Neutrophil (primary cell): Measurements from ENCODE around the gene FZD2.
"Not testable (repeated sequence)": the region's sequence is repeated elsewhere in the genome, so short reads cannot be mapped to it uniquely, and the experiment has no call there.

Experiments
- H3K27ac ChIP-seq: fragments of 200-600 bp; sonication (generic); 2 replicates; pipeline ENCODE4 v1.5.1; 2016; ENCODE audit warnings: mild to moderate bottlenecking, moderate library complexity
- H3K27me3 ChIP-seq: fragments of 200-600 bp; sonication (generic); 2 replicates; pipeline ENCODE4 v1.6.0; 2016; ENCODE audit warnings: mild to moderate bottlenecking
- H3K36me3 ChIP-seq: fragments of 200-600 bp; sonication (generic); 2 replicates; pipeline ENCODE4 v1.5.1; 2017
- H3K4me1 ChIP-seq, 2 experiments: fragments of 200-600 bp in 1 of 2; sonication (generic) in 1 of 2; 1 replicate in 1 of 2; 2 replicates in 1 of 2; pipeline versions ENCODE4 v1.5.1 to v1.6.1; 2013 to 2016; ENCODE audit warnings: low read depth in 1 of 2, low read length in 1 of 2, mild to moderate bottlenecking in 1 of 2, moderate library complexity in 1 of 2; ENCODE audit not compliant: control insufficient read depth in 1 of 2, insufficient read depth in 1 of 2
- H3K4me3 ChIP-seq, 2 experiments: fragments of 200-600 bp in 1 of 2; sonication (generic) in 1 of 2; 1 replicate in 1 of 2; 2 replicates in 1 of 2; pipeline ENCODE4 v1.5.1; 2013 to 2016; ENCODE audit warnings: low read depth in 1 of 2, low read length in 1 of 2, mild to moderate bottlenecking in 1 of 2, moderate library complexity in 1 of 2
- H3K9me3 ChIP-seq: fragments of 200-600 bp; sonication (generic); 2 replicates; pipeline ENCODE4 v1.5.1; 2016
- TF ChIP-seq, protein P1 (sequence below): fragments of 200-600 bp; sonication (generic); IDR thresholded peaks from 2 replicates; pipeline ENCODE4 v1.5.1; 2016; ENCODE audit warnings: antibody characterized with exemption

The FZD2 gene

GRCh38 chr17:44536090-44536953 is 21.0 kb upstream of the FZD2 start:
- peaks cover 11% of the 10 kb centered on the region for H3K27me3 ChIP-seq
- H3K4me1 ChIP-seq: no peaks in the 10 kb centered on the region
- no peaks in the 10 kb centered on the region for H3K36me3 ChIP-seq
- no peak overlapping the region for H3K4me3 ChIP-seq
- H3K9me3 ChIP-seq: no peaks in the 10 kb centered on the region
- TF ChIP-seq, protein P1, sequence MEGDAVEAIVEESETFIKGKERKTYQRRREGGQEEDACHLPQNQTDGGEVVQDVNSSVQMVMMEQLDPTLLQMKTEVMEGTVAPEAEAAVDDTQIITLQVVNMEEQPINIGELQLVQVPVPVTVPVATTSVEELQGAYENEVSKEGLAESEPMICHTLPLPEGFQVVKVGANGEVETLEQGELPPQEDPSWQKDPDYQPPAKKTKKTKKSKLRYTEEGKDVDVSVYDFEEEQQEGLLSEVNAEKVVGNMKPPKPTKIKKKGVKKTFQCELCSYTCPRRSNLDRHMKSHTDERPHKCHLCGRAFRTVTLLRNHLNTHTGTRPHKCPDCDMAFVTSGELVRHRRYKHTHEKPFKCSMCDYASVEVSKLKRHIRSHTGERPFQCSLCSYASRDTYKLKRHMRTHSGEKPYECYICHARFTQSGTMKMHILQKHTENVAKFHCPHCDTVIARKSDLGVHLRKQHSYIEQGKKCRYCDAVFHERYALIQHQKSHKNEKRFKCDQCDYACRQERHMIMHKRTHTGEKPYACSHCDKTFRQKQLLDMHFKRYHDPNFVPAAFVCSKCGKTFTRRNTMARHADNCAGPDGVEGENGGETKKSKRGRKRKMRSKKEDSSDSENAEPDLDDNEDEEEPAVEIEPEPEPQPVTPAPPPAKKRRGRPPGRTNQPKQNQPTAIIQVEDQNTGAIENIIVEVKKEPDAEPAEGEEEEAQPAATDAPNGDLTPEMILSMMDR: no peak
- H3K27ac ChIP-seq: no peak overlapping the region

DNA sequence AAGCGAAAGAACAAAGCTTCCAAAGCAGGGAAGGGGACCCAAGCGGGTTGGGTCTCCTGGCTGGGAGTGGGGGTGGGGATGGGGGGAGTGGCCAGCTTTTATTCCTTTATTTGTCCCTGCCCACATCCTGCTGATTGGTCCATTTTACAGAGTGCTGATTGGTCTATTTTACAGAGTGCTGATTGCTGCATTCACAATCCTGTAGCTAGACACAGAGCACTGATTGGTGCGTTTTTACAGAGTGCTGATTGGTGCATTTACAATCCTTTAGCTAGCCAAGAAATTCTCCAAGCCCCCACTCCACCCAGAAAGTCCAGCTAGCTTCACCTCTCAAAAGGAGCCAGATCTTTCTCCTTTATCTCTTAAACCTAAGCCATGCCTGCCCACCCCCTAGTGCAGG is 19.4 kb upstream of the FZD2 start:
- not testable (repeated sequence) for H3K27ac ChIP-seq, H3K27me3 ChIP-seq

GRCh38 chr17:44539673-44540072 is 17.6 kb upstream of the FZD2 start:
- H3K4me1 ChIP-seq: no peaks in the 10 kb centered on the region
- TF ChIP-seq, protein P1: no peak
- H3K27ac ChIP-seq: no peak overlapping the region
- H3K27me3 ChIP-seq: no peaks in the 10 kb centered on the region
- no peaks in the 10 kb centered on the region for H3K9me3 ChIP-seq
- H3K4me3 ChIP-seq: no peak overlapping the region
- no peaks in the 10 kb centered on the region for H3K36me3 ChIP-seq

More for the DNA sequence above, 19.4 kb upstream of the FZD2 start:
- H3K4me1 ChIP-seq, H3K4me3 ChIP-seq, H3K9me3 ChIP-seq, H3K36me3 ChIP-seq: not testable (repeated sequence)

GRCh38 chr17:44540246-44541084 is 16.8 kb upstream of the FZD2 start:
- no peaks in the 10 kb centered on the region for H3K4me1 ChIP-seq
- H3K4me3 ChIP-seq: no peak overlapping the region
- no peaks in the 10 kb centered on the region for H3K9me3 ChIP-seq
- TF ChIP-seq, protein P1: no peak
- H3K27me3 ChIP-seq: no peaks in the 10 kb centered on the region
- no peak overlapping the region for H3K27ac ChIP-seq
- no peaks in the 10 kb centered on the region for H3K36me3 ChIP-seq

- Histone ChIP-seq H3K9me3 (no peaks in the 10 kb centered on the region), H3K4me3 (no peak overlapping the region), H3K4me1 (no peaks in the 10 kb centered on the region), H3K36me3 (no peaks in the 10 kb centered on the region), H3K27ac (no peak overlapping the region), H3K27me3 (peaks cover 4% of the 10 kb centered on the region)
- TF ChIP-seq, protein P1: no peak
These were observed 15.3 kb upstream of the FZD2 start for GRCh38 chr17:44541884-44542581.
